Peyer's patch (tissue), 4 donors: ENCODE data around the gene CD300C.

ENCODE experiments used
- CTCF ChIP-seq, 6 experiments: fragments of 450-650 bp in 4 of 6; fragments of 200-600 bp in 2 of 6; sonication (generic) in 1 of 6; IDR thresholded peaks; one replicate each; pipeline ENCODE4 v1.5.1; 2017 to 2019; ENCODE audit warnings: antibody characterized with exemption in 6 of 6, mild to moderate bottlenecking in 3 of 6, moderate library complexity in 1 of 6
- POLR2A ChIP-seq, 2 donors: fragments of 450-650 bp; IDR thresholded peaks; one replicate each; pipeline ENCODE4 v1.5.1; 2017; ENCODE audit warnings: antibody characterized with exemption in 2 of 2, mild to moderate bottlenecking in 2 of 2, moderate library complexity in 2 of 2

GRCh38 chr17:74542727-74543383 is 3.1 kb downstream of the CD300C start:
- no peak for TF ChIP-seq CTCF (IDR thresholded peaks at IDR 0.05)
- no peak for TF ChIP-seq POLR2A (IDR thresholded peaks at IDR 0.05)
